ENCODE measurements around the gene PSD2.

The PSD2 gene

GRCh38 chr5:139859013-139859412, 63.4 kb downstream of the PSD2 start:
- DNase-seq, result no peak

GRCh38 chr5:139861021-139861888, 65.6 kb downstream of the PSD2 start:
- DNase-seq, result no peak

GRCh38 chr5:139861889-139862207, 66.2 kb downstream of the PSD2 start:
- no peak for DNase-seq

- DNase-seq, result no peak
Observed at GRCh38 chr5:139862313-139862712, 66.7 kb downstream of the PSD2 start.

GRCh38 chr5:139862803-139863202, 67.2 kb downstream of the PSD2 start:
- DNase-seq, result no peak

- DNase-seq, result no peak
Observed at GRCh38 chr5:139863361-139863760, 67.8 kb downstream of the PSD2 start.

GRCh38 chr5:139863855-139864558, 68.4 kb downstream of the PSD2 start:
- DNase-seq, result peak; percentile 64 to 76 (median 68)

GRCh38 chr5:139864716-139865483, 69.3 kb downstream of the PSD2 start:
- no peak for DNase-seq

- DNase-seq, result no peak
Observed at GRCh38 chr5:139867109-139867508, 71.5 kb downstream of the PSD2 start.

- DNase-seq, result no peak
Observed at GRCh38 chr5:139867581-139867980, 72.0 kb downstream of the PSD2 start.

GRCh38 chr5:139869042-139869790, 73.6 kb downstream of the PSD2 start:
- DNase-seq, result no peak

- no peak for DNase-seq
Observed at GRCh38 chr5:139870677-139871076, 75.1 kb downstream of the PSD2 start.

GRCh38 chr5:139871614-139872013, 76.0 kb downstream of the PSD2 start:
- DNase-seq, result no peak

- DNase-seq, result no peak
Observed at GRCh38 chr5:139872052-139872766, 76.6 kb downstream of the PSD2 start.

GRCh38 chr5:139872851-139873794, 77.5 kb downstream of the PSD2 start:
- DNase-seq, result no peak

- DNase-seq, result no peak
Observed at GRCh38 chr5:139875957-139876356, 80.3 kb downstream of the PSD2 start.

GRCh38 chr5:139877129-139877597, 81.6 kb downstream of the PSD2 start:
- DNase-seq, result no peak

- DNase-seq, result no peak
Observed at GRCh38 chr5:139878093-139878492, 82.5 kb downstream of the PSD2 start.

- DNase-seq, result no peak
Observed at GRCh38 chr5:139880416-139881142, 85.0 kb downstream of the PSD2 start.
